GM13977 (cell line): ENCODE data around the gene ACKR4.

Experiments
- DNase-seq: peaks from one replicate; pipeline ENCODE4 v3.0.0; 2012; ENCODE audit warnings: low spot score
- in situ Hi-C: fragments of 300-500 bp; cut with MboI; formaldehyde crosslinking; loops from one replicate; pipeline ENCODE4 v1.12.0; 2022; ENCODE audit warnings: low sequenced_read_pairs, low pct_unique_long_range_greater_than_20kb, mixed read lengths, inconsistent platforms; ENCODE audit not compliant: unreplicated experiment
- TF ChIP-seq, protein P1 (sequence below): IDR thresholded peaks from 2 replicates; pipeline ENCODE4 v1.5.1; 2012; ENCODE audit warnings: mild to moderate bottlenecking, control low read depth; ENCODE audit not compliant: insufficient read depth; ENCODE audit errors: extremely low read depth, missing control alignments

The ACKR4 gene

DNA sequence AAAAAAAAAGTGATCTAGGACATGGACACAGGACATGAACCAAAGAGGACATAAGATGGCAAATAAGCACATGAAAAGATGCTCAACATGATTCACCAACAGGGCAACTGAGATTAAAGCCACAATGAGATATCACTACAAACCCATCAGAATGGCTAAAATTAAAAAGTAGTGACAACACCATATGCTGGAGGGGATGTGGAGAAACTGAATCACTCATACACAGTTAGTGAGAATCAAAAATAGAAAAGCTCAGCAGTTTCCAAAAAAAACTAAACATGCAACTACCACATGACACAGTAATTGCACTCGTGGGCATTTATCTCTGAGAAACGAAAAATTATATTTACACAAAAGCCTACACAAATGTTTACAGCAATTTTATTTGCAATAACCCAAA, 27.9 kb upstream of the ACKR4 start:
- DNase-seq: no peak
- in situ Hi-C loops: no loop called here
- TF ChIP-seq, protein P1, sequence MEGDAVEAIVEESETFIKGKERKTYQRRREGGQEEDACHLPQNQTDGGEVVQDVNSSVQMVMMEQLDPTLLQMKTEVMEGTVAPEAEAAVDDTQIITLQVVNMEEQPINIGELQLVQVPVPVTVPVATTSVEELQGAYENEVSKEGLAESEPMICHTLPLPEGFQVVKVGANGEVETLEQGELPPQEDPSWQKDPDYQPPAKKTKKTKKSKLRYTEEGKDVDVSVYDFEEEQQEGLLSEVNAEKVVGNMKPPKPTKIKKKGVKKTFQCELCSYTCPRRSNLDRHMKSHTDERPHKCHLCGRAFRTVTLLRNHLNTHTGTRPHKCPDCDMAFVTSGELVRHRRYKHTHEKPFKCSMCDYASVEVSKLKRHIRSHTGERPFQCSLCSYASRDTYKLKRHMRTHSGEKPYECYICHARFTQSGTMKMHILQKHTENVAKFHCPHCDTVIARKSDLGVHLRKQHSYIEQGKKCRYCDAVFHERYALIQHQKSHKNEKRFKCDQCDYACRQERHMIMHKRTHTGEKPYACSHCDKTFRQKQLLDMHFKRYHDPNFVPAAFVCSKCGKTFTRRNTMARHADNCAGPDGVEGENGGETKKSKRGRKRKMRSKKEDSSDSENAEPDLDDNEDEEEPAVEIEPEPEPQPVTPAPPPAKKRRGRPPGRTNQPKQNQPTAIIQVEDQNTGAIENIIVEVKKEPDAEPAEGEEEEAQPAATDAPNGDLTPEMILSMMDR: no peak

DNA sequence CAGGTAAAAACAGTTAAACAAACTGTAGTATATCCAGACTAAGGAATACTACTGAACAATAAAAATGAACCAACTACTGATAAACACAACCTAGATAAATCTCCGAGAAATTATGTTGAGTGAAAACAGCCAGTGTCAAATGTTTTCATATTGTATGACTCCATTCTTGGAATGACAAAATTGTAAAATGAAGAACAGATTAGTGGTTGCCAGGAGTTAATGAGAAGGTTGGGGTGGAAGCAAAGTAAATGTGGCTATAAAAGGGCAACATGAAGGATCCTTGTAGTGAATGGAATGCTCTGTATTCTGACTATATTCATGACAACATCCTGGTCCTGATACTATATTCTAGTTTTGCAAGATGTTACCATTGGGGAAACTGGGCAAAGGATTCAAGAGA, 27.5 kb upstream of the ACKR4 start:
- in situ Hi-C loops: no loop called here
- no peak for DNase-seq
- TF ChIP-seq, protein P1: no peak

DNA sequence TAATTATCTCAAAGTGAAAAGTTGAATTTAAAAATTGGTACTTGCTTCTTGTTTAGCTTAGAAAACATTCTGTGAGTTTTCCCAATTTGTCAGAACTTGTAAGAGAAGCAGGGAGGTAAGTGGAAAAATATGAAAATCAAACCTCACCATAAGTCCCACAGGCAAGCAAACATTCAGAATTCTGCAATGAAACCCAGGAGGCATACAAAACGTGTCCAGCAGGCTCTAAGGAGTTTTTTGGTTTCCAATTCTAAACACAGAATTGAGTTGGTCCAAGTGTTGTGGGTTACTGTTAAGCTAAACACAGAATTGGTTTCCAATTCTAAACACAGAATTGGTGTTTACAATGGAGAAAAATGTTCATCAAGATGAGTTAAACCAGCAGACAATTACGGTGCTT, 27.1 kb upstream of the ACKR4 start:
- TF ChIP-seq, protein P1: no peak
- DNase-seq: no peak
- in situ Hi-C loops: no loop called here

DNA sequence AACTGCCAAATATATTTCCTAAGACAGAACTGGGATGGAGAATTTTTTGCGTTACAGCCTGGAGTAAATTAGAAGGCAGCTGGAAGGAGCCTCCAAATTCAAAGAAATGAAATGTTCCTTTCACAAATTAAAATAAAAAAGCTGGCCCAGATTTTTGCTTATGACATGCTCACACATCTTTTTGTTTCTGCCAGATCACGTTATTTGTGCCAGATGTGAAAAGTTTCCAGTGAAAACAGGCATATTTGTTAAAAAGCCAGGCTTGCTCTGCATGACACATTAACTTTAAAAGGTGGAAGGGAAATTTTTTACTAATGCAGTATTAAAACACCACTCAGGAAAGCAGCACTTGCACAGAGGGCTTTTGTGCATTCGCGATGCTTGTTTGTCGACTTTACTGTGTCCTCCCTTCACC, 23.3 kb upstream of the ACKR4 start:
- no peak for DNase-seq
- in situ Hi-C loops: no loop called here
- TF ChIP-seq, protein P1: no peak

DNA sequence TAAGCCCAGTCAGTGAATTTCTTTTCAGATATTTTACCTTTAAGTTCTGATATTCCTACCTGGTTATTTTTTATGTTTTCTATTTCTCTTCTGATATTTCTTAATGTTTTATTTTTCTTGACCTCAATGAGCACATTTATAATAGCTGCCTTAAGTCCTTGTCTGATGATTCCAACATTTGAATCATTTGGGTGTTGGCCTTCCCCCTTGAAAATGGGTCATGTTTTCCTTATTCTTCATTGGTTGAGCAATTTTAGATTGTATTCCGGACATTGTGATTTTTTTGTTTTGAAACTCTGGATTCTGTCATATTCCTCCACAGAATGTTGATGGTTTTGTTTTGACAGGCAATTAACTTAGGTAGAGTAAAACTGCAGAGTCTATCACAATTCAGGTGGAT, 9.7 kb upstream of the ACKR4 start:
- in situ Hi-C loops: no loop called here
- DNase-seq: no peak
- TF ChIP-seq, protein P1: no peak

DNA sequence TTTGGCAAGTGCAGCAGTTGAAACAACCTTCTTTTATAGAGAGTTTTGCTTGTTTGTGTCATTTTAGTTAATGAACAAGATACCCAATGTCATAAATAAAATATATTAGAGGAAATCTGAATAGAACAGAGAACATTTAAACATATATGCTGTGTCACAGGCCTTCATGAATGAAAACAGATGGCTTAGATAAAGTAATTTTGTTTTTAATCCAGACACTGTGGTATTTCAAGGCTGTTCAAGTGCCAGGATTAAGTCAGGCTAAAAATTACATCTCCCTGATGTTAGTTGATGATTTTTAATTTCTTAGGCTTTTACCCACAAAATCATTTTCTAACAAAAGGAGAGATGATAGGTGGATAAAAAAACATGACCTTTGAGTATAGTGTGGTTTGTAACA, 4.9 kb upstream of the ACKR4 start:
- no peak for DNase-seq
- TF ChIP-seq, protein P1: no peak
- in situ Hi-C loops: no loop called here

DNA sequence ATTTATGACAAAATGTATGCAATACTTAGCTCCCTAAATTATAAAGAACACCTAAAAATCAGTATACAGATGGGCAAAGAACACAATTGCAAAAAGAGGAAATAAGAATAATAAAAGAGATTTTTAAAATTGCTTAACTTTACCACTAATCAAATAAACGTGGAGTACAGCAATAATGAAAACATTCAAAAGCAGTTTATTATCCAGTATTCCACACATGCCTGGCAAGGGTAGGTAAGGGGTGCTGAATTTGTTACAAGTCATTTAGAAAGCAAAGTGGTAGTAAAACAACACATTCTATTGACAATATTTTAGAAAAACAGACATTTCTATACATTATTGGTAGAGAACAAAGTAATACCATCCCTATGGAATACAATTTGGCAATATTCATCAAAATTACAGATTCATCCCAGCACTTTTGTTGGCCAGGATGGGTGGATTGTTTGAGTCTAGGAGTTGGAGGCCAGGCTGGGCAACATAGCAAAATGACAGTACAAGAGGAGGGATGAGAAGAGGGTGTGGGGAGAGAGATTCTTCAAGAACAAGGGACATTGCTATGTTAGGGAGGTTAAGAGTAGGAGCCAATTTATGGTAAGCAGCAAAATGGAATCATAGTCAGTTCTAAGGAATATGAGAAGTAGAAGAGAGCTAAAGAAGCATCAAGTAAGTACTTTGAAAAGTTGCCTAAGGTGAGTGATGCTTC, 3.7 kb upstream of the ACKR4 start:
- TF ChIP-seq, protein P1: no peak
- in situ Hi-C loops: no loop called here
- DNase-seq: no peak
